C4-2B (cell line): ENCODE results near the gene DMAC2.

Experiments
- CTCF ChIP-seq: fragments of 450-650 bp; conservative IDR thresholded peaks from 2 replicates; pipeline ENCODE4 v1.5.1; 2017; ENCODE audit warnings: mild to moderate bottlenecking
- ZFX ChIP-seq: fragments of 450-650 bp; IDR thresholded peaks from 2 replicates; pipeline ENCODE4 v1.6.1; 2017

- TF ChIP-seq CTCF (no peak), ZFX (no peak)
Measured at GRCh38 chr19:41430922-41431321, 8.8 kb downstream of the DMAC2 start.
